Stimulated activated CD8-positive, alpha-beta memory T cell treated with anti-CD3 and anti-CD28 coated beads, Interleukin-4, amount 100 ng/mL, for 48 hours (primary cell): ENCODE data around the gene PDXDC1.
"Not testable (repeated sequence)": the region's sequence is repeated elsewhere in the genome, so short reads cannot be mapped to it uniquely, and the experiment has no call there.

ENCODE experiments used
- DNase-seq: peaks from one replicate; pipeline ENCODE4 v3.0.0-alpha.2; 2020

PDXDC1 gene

GRCh38 chr16:15071916-15072769 lies 97.3 kb downstream of the PDXDC1 start:
- not testable (repeated sequence) for DNase-seq

GRCh38 chr16:15073101-15073500 lies 98.3 kb downstream of the PDXDC1 start:
- no peak for DNase-seq

- DNase-seq, result not testable (repeated sequence)
Measured at GRCh38 chr16:15076161-15076560, 101.3 kb downstream of the PDXDC1 start.

DNA sequence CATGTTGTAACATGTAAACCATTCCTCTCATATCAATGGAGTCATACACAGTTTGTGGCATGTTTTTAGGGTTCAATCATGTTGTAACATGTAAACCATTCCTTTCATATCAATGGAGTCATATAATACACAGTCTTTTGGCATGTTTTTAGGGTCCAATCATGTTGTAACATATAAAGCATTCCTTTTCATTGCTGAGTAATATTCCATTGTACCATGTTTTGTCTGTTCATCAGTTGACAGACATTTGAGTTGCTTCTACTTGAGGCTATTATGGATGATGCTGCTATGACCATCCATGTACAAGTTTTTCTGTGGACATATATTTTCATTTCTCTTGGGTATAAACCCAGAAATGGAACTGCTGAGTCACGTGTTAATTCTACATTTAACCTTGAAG lies 106.1 kb downstream of the PDXDC1 start:
- not testable (repeated sequence) for DNase-seq

DNA sequence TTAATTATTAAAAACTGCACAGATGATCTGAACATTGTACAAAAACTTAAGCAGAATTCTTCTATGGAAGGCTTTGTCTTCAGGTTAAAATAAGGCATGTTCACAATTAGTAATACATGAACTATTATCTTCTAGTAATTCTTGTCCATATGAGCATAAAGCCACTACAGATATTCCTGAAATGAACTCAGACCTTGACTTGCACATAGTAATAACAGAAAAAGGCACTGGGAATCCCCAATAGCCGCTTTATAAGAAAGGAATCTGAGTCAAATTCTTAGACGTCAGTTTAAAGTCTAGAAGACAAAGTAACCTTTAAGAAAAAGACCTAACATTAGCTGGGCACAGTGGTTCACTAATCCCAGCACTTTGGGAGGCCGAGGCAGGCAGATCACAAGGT lies 108.0 kb downstream of the PDXDC1 start:
- not testable (repeated sequence) for DNase-seq

DNA sequence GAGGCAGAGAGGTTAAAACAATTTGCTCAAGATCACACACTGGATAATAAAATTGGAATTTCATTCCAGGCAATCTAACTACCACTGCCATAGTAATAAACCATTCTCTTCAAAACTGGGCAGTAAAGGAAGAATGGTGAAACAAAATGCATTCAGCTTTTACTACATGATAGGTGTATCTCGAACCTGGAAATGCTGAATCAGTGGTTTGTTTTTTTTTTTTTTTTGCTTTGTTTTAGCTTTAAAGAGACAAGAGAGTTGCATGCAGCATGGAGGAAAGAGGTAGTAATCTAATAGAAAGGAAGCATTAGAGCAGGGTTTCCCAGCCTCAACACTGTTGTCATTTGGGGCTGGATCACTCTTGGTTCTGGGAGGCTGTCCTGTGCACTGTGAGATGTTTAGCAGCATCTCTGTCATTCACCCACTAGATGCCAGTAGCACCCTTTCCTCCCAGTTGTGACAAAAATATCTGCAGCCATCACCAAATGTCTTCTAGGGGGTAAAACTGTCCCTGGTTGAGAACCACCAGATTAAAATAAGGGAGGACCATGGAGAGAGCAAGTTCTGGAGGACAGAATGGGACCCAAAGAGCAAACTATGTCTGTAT lies 115.9 kb downstream of the PDXDC1 start:
- not testable (repeated sequence) for DNase-seq

- not testable (repeated sequence) for DNase-seq
Measured at GRCh38 chr16:15093571-15093954, 118.7 kb downstream of the PDXDC1 start.

- DNase-seq, result peak; percentile 91
Measured at GRCh38 chr16:15093955-15094827, 119.4 kb downstream of the PDXDC1 start, which contains the start of gene RRN3. RRN3 (minus strand) TSS chr16:15094272; CDS start chr16:15094233, 39 bp downstream.

GRCh38 chr16:15096583-15096972 lies 121.8 kb downstream of the PDXDC1 start:
- not testable (repeated sequence) for DNase-seq

- not testable (repeated sequence) for DNase-seq
Measured at GRCh38 chr16:15099366-15099909, 124.6 kb downstream of the PDXDC1 start.

DNA sequence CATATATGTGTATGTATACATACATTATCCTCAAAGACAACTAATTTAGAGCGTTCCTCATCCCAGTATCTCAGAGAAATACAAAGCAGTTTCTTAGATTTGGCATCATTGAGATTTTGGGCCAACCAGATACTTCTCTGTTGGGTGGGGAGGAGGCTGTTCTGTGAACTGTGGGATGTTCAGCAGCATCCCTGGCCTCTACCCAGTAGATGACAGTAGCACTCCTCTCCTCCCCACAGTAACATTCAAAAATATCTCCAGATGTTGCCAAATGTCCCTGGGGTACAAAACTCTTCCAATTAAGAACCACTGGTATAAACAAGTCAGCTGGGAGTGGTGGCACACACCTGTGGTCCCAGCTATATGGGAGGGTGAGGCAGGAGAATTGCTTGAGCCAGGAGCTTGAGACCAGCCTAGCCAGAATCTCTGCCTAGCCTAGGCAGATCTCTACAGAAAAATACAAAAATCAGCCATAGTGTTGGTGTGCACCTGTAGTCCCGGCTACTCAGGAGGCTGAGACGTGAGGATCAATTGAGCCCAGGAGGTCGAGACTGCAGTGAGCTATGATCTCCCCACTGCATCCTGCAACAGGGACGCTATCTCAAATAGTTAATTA lies 125.7 kb downstream of the PDXDC1 start:
- DNase-seq, result not testable (repeated sequence)

DNA sequence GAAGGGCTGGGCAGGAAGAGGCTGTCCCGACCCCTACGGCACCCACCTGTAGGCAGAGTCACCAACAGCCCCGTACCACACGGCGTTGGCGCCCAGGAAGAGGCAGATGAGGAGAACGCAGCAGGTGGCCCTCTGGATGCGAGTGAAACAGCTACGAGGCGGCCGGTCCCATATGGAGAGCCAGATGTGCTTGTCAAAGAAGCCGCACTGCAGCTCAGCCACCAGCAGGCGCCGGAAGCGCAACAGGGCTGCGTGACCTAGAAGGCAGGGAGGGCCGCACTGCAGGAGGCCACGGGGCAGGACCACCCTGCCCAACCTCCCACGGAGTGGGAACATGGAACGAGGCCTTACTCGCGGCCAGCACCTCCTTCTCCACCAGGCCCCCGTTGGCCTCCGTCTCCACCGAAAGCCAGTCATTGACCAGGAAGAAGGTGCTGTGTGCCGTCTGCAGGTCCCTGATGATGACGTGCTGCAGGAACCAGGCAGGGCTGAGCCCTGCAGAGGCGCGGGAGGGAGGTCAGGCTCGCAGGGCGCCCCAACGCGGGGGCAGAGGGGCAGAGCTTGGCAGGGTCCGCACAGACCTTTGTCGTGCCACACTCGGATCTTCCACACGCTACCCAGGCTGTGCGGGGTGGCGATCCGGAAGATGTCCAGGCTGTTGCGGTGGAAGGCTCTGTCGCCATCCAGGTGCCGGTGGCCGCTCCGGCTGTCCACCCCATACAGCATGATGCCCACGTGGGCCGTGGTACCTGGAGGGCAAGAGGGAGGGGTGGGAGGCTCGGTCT lies 153.0 kb downstream of the PDXDC1 start:
- not testable (repeated sequence) for DNase-seq

DNA sequence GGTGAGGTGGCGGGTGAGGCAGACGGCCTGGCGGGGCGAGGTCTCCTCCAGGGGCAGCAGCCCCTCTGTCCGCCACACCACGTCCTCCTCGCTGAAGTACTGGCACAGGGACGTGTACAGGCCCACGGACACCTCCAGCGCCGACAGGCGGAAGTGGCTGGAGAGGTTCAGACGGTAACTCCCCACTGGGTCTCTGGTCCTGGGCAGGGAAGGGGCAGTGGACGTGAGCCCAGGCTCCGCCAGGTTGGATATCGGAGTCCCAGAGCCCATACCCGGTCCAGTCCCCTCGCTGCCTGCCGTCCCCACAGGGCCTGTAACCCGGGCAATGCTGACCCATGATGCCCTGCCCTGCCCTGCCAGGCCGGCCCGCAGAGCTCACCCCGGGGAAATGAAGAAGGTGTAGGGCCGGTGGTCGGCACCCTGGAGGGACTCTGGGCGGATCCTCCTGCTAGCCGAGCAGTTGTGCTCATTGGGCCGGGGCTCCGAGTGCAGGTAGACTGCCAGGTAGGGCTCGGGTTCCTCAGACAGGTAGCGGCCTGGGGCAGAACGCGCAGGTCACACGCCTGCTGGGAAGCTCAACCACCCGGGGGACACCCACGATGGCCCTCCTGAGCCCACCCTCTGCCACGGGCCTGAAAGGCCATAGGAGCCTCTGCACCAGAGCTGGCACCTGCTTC lies 155.6 kb downstream of the PDXDC1 start:
- DNase-seq, result not testable (repeated sequence)

DNA sequence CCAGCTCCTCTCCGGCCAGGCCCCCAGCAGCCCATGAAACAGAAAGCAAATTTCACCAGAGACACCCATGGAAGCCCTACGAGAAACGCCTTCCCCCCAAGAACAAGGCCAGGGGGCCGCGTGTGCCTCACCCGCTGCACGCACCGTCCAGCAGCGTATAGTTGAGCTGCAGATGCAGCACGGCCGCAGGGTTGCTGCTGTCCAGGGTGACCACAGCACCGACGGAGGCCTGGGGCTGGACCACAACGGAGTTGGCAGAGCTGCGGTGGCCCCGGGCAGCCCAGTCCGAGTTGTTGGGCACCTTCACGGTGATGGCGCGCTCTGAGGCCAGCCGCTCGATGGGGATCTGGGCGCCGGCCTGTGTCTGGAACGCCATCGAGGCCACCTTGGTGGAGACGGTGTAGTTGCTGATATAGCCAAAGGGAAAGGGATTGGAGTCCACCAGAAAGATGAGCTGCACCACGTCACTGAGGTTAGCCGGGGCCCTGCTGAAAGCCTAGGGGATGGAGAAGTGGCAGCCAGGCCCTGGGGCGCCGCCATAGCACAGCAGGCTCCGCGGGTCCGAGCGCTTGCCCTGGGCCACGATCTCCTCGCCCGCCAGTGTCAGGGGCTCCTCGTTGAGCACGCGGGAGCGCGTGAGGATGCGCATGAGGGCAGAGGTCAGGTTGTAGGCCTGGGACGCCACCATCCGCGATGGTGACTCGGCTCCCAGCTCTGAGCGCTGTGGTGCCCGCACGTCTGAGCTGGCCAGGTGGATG lies 156.3 kb downstream of the PDXDC1 start:
- not testable (repeated sequence) for DNase-seq

GRCh38 chr16:15132719-15133428 lies 158.0 kb downstream of the PDXDC1 start:
- DNase-seq, result not testable (repeated sequence)

DNA sequence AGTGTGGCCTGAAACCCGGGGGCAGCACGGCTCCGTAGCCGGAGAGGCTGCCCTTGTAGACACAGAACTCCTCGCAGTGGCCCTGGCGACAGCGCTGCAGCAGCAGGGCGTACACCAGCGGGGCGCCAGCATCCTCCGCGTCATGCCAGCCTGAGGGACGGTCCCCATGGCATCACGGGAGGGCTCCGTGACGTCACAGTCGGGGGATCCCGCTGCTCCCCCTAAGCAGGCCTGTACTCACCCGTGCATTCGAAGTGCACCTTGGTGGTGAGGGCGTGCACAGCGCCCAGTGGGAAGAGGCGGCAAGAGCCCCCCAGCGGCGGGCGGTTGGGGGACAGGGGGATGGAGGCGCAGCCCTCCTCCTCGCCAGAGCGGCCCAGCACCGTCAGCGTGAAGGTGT lies 158.7 kb downstream of the PDXDC1 start:
- DNase-seq, result not testable (repeated sequence)

- not testable (repeated sequence) for DNase-seq
Measured at GRCh38 chr16:15134752-15135482, 160.1 kb downstream of the PDXDC1 start.
